Brain microvascular endothelial cell (primary cell): Measurements from ENCODE around the gene FNDC3A.

Source experiments
- DNase-seq: peaks from one replicate; pipeline ENCODE4 v3.0.0-alpha.2; 2020
- H3K27ac ChIP-seq: fragments of 250-450 bp; sonication (Bioruptor Pico); 2 replicates; pipeline ENCODE4 v1.5.1; 2020; ENCODE audit warnings: mild to moderate bottlenecking, moderate library complexity
- H3K27me3 ChIP-seq: fragments of 250-450 bp; sonication (Bioruptor Pico); replicated peaks from 2 replicates; pipeline ENCODE4 v1.5.1; 2020; ENCODE audit warnings: mild to moderate bottlenecking
- H3K36me3 ChIP-seq: fragments of 250-450 bp; sonication (Bioruptor Pico); replicated peaks from 2 replicates; pipeline ENCODE4 v1.5.1; 2020; ENCODE audit warnings: mild to moderate bottlenecking
- H3K4me3 ChIP-seq: 2 replicates; pipeline ENCODE4 v1.5.1; 2011; ENCODE audit warnings: low read depth, mild to moderate bottlenecking, control low read depth, low read length, moderate library complexity
- CTCF ChIP-seq: IDR thresholded peaks from 2 replicates; pipeline ENCODE4 v1.5.1; 2011; ENCODE audit warnings: low read depth, mild to moderate bottlenecking, moderate library complexity, low read length, control low read depth, inconsistent platforms; ENCODE audit errors: missing control alignments
- in situ Hi-C: cut with HindIII; loops from 2 replicates; pipeline ENCODE4 v1.10.0; 2017; ENCODE audit warnings: low sequenced_read_pairs, low pct_ligation_motif_present

FNDC3A gene

GRCh38 chr13:49084961-49085360, 109.2 kb downstream of the FNDC3A start:
- H3K27me3 ChIP-seq: no peaks in the 10 kb centered on the region
- H3K4me3 ChIP-seq: no peak overlapping the region
- TF ChIP-seq CTCF: no peak
- H3K36me3 ChIP-seq: no peaks in the 10 kb centered on the region
- no peak overlapping the region for H3K27ac ChIP-seq
- in situ Hi-C loops: no loop called here
- DNase-seq: no peak

- in situ Hi-C loops: no loop called here
- Histone ChIP-seq H3K27me3 (no peaks in the 10 kb centered on the region), H3K4me3 (no peak overlapping the region), H3K27ac (no peak overlapping the region), H3K36me3 (no peaks in the 10 kb centered on the region)
- no peak for TF ChIP-seq CTCF
- DNase-seq: no peak
Observed at GRCh38 chr13:49086722-49087121, 111.0 kb downstream of the FNDC3A start.

- in situ Hi-C loops: no loop called here
- no peaks in the 10 kb centered on the region for H3K27me3 ChIP-seq
- H3K27ac ChIP-seq: no peak overlapping the region
- no peak for DNase-seq
- TF ChIP-seq CTCF: no peak
- no peaks in the 10 kb centered on the region for H3K36me3 ChIP-seq
- H3K4me3 ChIP-seq: no peak overlapping the region
Observed at GRCh38 chr13:49093376-49093775, 117.7 kb downstream of the FNDC3A start.

- Histone ChIP-seq H3K27ac (peak overlapping the region; percentile 82), H3K27me3 (no peaks in the 10 kb centered on the region), H3K36me3 (no peaks in the 10 kb centered on the region), H3K4me3 (no peak overlapping the region)
- in situ Hi-C loops: no loop called here
- no peak for TF ChIP-seq CTCF
- DNase-seq: peak; percentile 40
Observed at GRCh38 chr13:49097374-49097773, 121.7 kb downstream of the FNDC3A start.

GRCh38 chr13:49098198-49098597, 122.5 kb downstream of the FNDC3A start:
- Histone ChIP-seq H3K4me3 (no peak overlapping the region), H3K27me3 (no peaks in the 10 kb centered on the region), H3K36me3 (no peaks in the 10 kb centered on the region), H3K27ac (peak overlapping the region; percentile 82)
- TF ChIP-seq CTCF: no peak
- DNase-seq: peak; percentile 97
- in situ Hi-C loops: no loop called here

- TF ChIP-seq CTCF: peak; percentile 59
- in situ Hi-C loops: no loop called here
- Histone ChIP-seq H3K36me3 (no peaks in the 10 kb centered on the region), H3K27ac (peak overlapping the region; percentile 7), H3K4me3 (no peak overlapping the region), H3K27me3 (no peaks in the 10 kb centered on the region)
- DNase-seq: no peak
Observed at GRCh38 chr13:49098771-49099512, 123.2 kb downstream of the FNDC3A start.
